SK-N-SH treated with all-trans-retinoic acid at 6 μM for 48 hours (cell line): ENCODE data around the gene ALKAL2.

Experiments
- ATAC-seq: fragments of 200-7000 bp; cut with Tn5 transposase; 3 replicates; pipeline ENCODE4 v1.9.1; 2020; ENCODE audit warnings: mild to moderate bottlenecking, moderate library complexity
- ARNTL ChIP-seq: fragments of 450-650 bp; formaldehyde crosslinking; IDR thresholded peaks from 2 replicates; pipeline ENCODE4 v1.5.0; 2020; ENCODE audit warnings: low read depth, mild to moderate bottlenecking, moderate library complexity, borderline replicate concordance
- BACH2 ChIP-seq: fragments of 250-450 bp; sonication (Bioruptor Pico); IDR thresholded peaks from 2 replicates; pipeline ENCODE4 v1.9.0; 2021; ENCODE audit warnings: mild to moderate bottlenecking, borderline replicate concordance
- CREB5 ChIP-seq: fragments of 250-450 bp; sonication (Bioruptor Pico); IDR thresholded peaks from 2 replicates; pipeline ENCODE4 v1.5.1; 2020; ENCODE audit warnings: low read depth, mild to moderate bottlenecking, moderate library complexity
- CSDC2 ChIP-seq: fragments of 250-450 bp; sonication (Bioruptor Pico); IDR thresholded peaks from 2 replicates; pipeline ENCODE4 v1.5.0; 2020; ENCODE audit warnings: mild to moderate bottlenecking, moderate library complexity
- CSRNP3 ChIP-seq: fragments of 250-450 bp; sonication (Bioruptor Pico); IDR thresholded peaks from 2 replicates; pipeline ENCODE4 v1.5.1; 2021; ENCODE audit warnings: mild to moderate bottlenecking, moderate library complexity
- ESRRG ChIP-seq: fragments of 250-450 bp; sonication (Bioruptor Pico); IDR thresholded peaks from 2 replicates; pipeline ENCODE4 v1.6.1; 2021; ENCODE audit warnings: mild to moderate bottlenecking
- GLIS3 ChIP-seq: fragments of 250-450 bp; sonication (Bioruptor Pico); IDR thresholded peaks from 2 replicates; pipeline ENCODE4 v1.5.0; 2020; ENCODE audit warnings: mild to moderate bottlenecking, moderate library complexity
- ISL1 ChIP-seq: fragments of 250-450 bp; sonication (Bioruptor Pico); IDR thresholded peaks from 2 replicates; pipeline ENCODE4 v2.1.2; 2022; ENCODE audit warnings: mild to moderate bottlenecking, moderate library complexity
- OSR1 ChIP-seq: fragments of 250-450 bp; sonication (Bioruptor Pico); IDR thresholded peaks from 2 replicates; pipeline ENCODE4 v1.8.0; 2022; ENCODE audit warnings: moderate library complexity, mild to moderate bottlenecking, inconsistent platforms
- PATZ1 ChIP-seq: fragments of 250-450 bp; sonication (Bioruptor Pico); IDR thresholded peaks from 2 replicates; pipeline ENCODE4 v1.8.0; 2020; ENCODE audit warnings: mild to moderate bottlenecking, moderate library complexity, borderline replicate concordance
- POU6F1 ChIP-seq: fragments of 250-450 bp; sonication (Bioruptor Pico); IDR thresholded peaks from 2 replicates; pipeline ENCODE4 v1.8.0; 2021; ENCODE audit warnings: low read depth, mild to moderate bottlenecking, moderate library complexity, borderline replicate concordance
- PPARA ChIP-seq: fragments of 250-450 bp; sonication (Bioruptor Pico); IDR thresholded peaks from 2 replicates; pipeline ENCODE4 v1.5.0; 2020; ENCODE audit warnings: mild to moderate bottlenecking, borderline replicate concordance
- RARB ChIP-seq: fragments of 250-450 bp; sonication (Bioruptor Pico); IDR thresholded peaks from 2 replicates; pipeline ENCODE4 v1.8.0; 2021; ENCODE audit warnings: mild to moderate bottlenecking, moderate library complexity
- SNAI2 ChIP-seq: fragments of 250-450 bp; sonication (Bioruptor Pico); IDR thresholded peaks from 2 replicates; pipeline ENCODE4 v1.5.0; 2020; ENCODE audit warnings: mild to moderate bottlenecking, moderate library complexity
- TCF4 ChIP-seq: fragments of 250-450 bp; sonication (Bioruptor Pico); IDR thresholded peaks from 2 replicates; pipeline ENCODE4 v1.8.0; 2021; ENCODE audit warnings: mild to moderate bottlenecking, moderate library complexity, borderline replicate concordance
- TSHZ2 ChIP-seq: fragments of 250-450 bp; sonication (Bioruptor Pico); IDR thresholded peaks from 2 replicates; pipeline ENCODE4 v1.5.0; 2020; ENCODE audit warnings: mild to moderate bottlenecking, moderate library complexity
- ZFP30 ChIP-seq: fragments of 450-650 bp; formaldehyde crosslinking; IDR thresholded peaks from 2 replicates; pipeline ENCODE4 v1.5.0; 2022; ENCODE audit warnings: mild to moderate bottlenecking, moderate library complexity
- ZNF565 ChIP-seq: fragments of 450-650 bp; formaldehyde crosslinking; conservative IDR thresholded peaks from 2 replicates; pipeline ENCODE4 v1.5.0; 2020; ENCODE audit warnings: low read depth, mild to moderate bottlenecking, moderate library complexity
- ZNF70 ChIP-seq: fragments of 450-650 bp; formaldehyde crosslinking; IDR thresholded peaks from 2 replicates; pipeline ENCODE4 v1.5.0; 2020; ENCODE audit warnings: mild to moderate bottlenecking, moderate library complexity
- ZNF8 ChIP-seq: fragments of 450-650 bp; formaldehyde crosslinking; IDR thresholded peaks from 2 replicates; pipeline ENCODE4 v1.5.0; 2020; ENCODE audit warnings: mild to moderate bottlenecking, moderate library complexity

ALKAL2 gene

GRCh38 chr2:305366-305765, 17.5 kb upstream of the ALKAL2 start:
- no peak for TF ChIP-seq CREB5 (CRISPR knock-in tag)
- no peak for TF ChIP-seq ARNTL
- no peak for TF ChIP-seq ESRRG (CRISPR knock-in tag)
- no peak for TF ChIP-seq ZNF8
- TF ChIP-seq CSRNP3 (CRISPR knock-in tag): no peak
- no peak for TF ChIP-seq RARB
- TF ChIP-seq PATZ1 (CRISPR knock-in tag): no peak
- TF ChIP-seq ZFP30: no peak
- TF ChIP-seq ZNF565 (CRISPR knock-in tag): no peak
- TF ChIP-seq GLIS3 (CRISPR knock-in tag): no peak
- no peak for TF ChIP-seq PPARA (CRISPR knock-in tag)
- no peak for TF ChIP-seq ISL1 (CRISPR knock-in tag)
- no peak for TF ChIP-seq OSR1 (CRISPR knock-in tag)
- no peak for ATAC-seq

- no peak for ATAC-seq
- TF ChIP-seq ZNF8 (no peak), CSRNP3 (CRISPR knock-in tag) (no peak), PPARA (CRISPR knock-in tag) (no peak)
- TF ChIP-seq, all 23 proteins: peak for 0
Observed at GRCh38 chr2:296354-296753, 8.5 kb upstream of the ALKAL2 start.

- TF ChIP-seq ARNTL (no peak), ZFP30 (no peak), ZNF70 (no peak), POU6F1 (CRISPR knock-in tag) (no peak), RARB (no peak), PPARA (CRISPR knock-in tag) (no peak), TSHZ2 (no peak), BACH2 (CRISPR knock-in tag) (no peak), CREB5 (CRISPR knock-in tag) (no peak), OSR1 (CRISPR knock-in tag) (no peak), CSDC2 (CRISPR knock-in tag) (no peak), SNAI2 (CRISPR knock-in tag) (no peak), TCF4 (CRISPR knock-in tag) (no peak), PATZ1 (CRISPR knock-in tag) (no peak), ZNF8 (no peak), ZNF565 (CRISPR knock-in tag) (no peak), CSRNP3 (CRISPR knock-in tag) (no peak)
- no peak for ATAC-seq
Observed at GRCh38 chr2:295090-295489, 7.2 kb upstream of the ALKAL2 start.
